Tibial nerve (tissue), 3 donors: ENCODE results near the gene RCE1.

Experiments
- CTCF ChIP-seq, 5 experiments: fragments of 200-600 bp in 3 of 5; fragments of 450-650 bp in 2 of 5; sonication (generic) in 3 of 5; IDR thresholded peaks; one replicate each; pipeline ENCODE4 v1.5.1; 2016 to 2019; ENCODE audit warnings: antibody characterized with exemption in 5 of 5, mild to moderate bottlenecking in 3 of 5, moderate library complexity in 2 of 5
- POLR2A ChIP-seq, 2 donors: fragments of 450-650 bp; IDR thresholded peaks; one replicate each; pipeline ENCODE4 v1.6.1; 2017; ENCODE audit warnings: antibody characterized with exemption in 2 of 2, mild to moderate bottlenecking in 2 of 2, moderate library complexity in 2 of 2

GRCh38 chr11:66834539-66834845 lies 8.7 kb upstream of the RCE1 start:
- no peak for TF ChIP-seq CTCF (IDR thresholded peaks at IDR 0.05)
- TF ChIP-seq POLR2A (IDR thresholded peaks at IDR 0.05): no peak
